HepG2 (cell line): Measurements from ENCODE around the gene NRL. TPM values are rescaled to one million over a fixed set of nuclear protein-coding genes. Genes with fewer than 3 reads are reported as not detected.

Experiments used
- DPF2 ChIP-seq: sonication (generic); formaldehyde crosslinking; IDR thresholded peaks from 2 replicates; pipeline ENCODE4 v1.4.0; 2020; ENCODE audit warnings: mild to moderate bottlenecking, low read depth, missing genetic modification reagents, borderline replicate concordance
- MTF2 ChIP-seq: sonication (generic); formaldehyde crosslinking; IDR thresholded peaks from 2 replicates; pipeline ENCODE4 v1.5.0; 2020; ENCODE audit warnings: missing genetic modification reagents, borderline replicate concordance
- NRL ChIP-seq: sonication (generic); formaldehyde crosslinking; IDR thresholded peaks from 2 replicates; pipeline ENCODE4 v1.5.0; 2020; ENCODE audit warnings: missing genetic modification reagents, mild to moderate bottlenecking, moderate library complexity, borderline replicate concordance
- REL ChIP-seq: sonication (generic); formaldehyde crosslinking; conservative IDR thresholded peaks from 2 replicates; pipeline ENCODE4 v1.8.0; 2022; ENCODE audit warnings: mild to moderate bottlenecking, missing genetic modification reagents, moderate library complexity
- REPIN1 ChIP-seq: sonication (generic); formaldehyde crosslinking; IDR thresholded peaks from 2 replicates; pipeline ENCODE4 v1.8.0; 2022; ENCODE audit warnings: missing genetic modification reagents, low read depth, mild to moderate bottlenecking, borderline replicate concordance
- SAP130 ChIP-seq: IDR thresholded peaks from 2 replicates; pipeline ENCODE4 v1.6.1; 2016; ENCODE audit warnings: low read depth
- STAT5B ChIP-seq: sonication (generic); formaldehyde crosslinking; IDR thresholded peaks from 2 replicates; pipeline ENCODE4 v1.4.0; 2020; ENCODE audit warnings: missing genetic modification reagents
- TGIF2 ChIP-seq: IDR thresholded peaks from 2 replicates; pipeline ENCODE4 v1.6.1; 2016; ENCODE audit warnings: control low read depth, missing compliant biosample characterization
- ZBTB33 ChIP-seq: sonication (generic); formaldehyde crosslinking; IDR thresholded peaks from 2 replicates; pipeline ENCODE4 v1.4.0; 2020; ENCODE audit warnings: missing genetic modification reagents
- ZBTB7A ChIP-seq: sonication (generic); formaldehyde crosslinking; IDR thresholded peaks from 2 replicates; pipeline ENCODE4 v1.8.0; 2022; ENCODE audit warnings: mild to moderate bottlenecking, missing genetic modification reagents
- ZC3H4 ChIP-seq: sonication (generic); formaldehyde crosslinking; IDR thresholded peaks from 2 replicates; pipeline ENCODE4 v1.4.0; 2020; ENCODE audit warnings: missing genetic modification reagents, borderline replicate concordance
- ZFAT ChIP-seq: sonication (generic); formaldehyde crosslinking; conservative IDR thresholded peaks from 2 replicates; pipeline ENCODE4 v1.8.1; 2023; ENCODE audit warnings: missing genetic modification reagents, inconsistent platforms
- ZNF251 ChIP-seq: sonication (generic); formaldehyde crosslinking; IDR thresholded peaks from 2 replicates; pipeline ENCODE4 v1.9.0; 2021; ENCODE audit warnings: mild to moderate bottlenecking, missing genetic modification reagents
- ZNF274 ChIP-seq: sonication (generic); formaldehyde crosslinking; IDR thresholded peaks from 2 replicates; pipeline ENCODE4 v1.5.1; 2020; ENCODE audit warnings: mild to moderate bottlenecking, missing genetic modification reagents
- ZNF292 ChIP-seq: sonication (generic); formaldehyde crosslinking; IDR thresholded peaks from 2 replicates; pipeline ENCODE4 v1.8.1; 2022; ENCODE audit warnings: mild to moderate bottlenecking, low read depth, missing genetic modification reagents, borderline replicate concordance
- ZNF343 ChIP-seq: sonication (generic); formaldehyde crosslinking; IDR thresholded peaks from 2 replicates; pipeline ENCODE4 v1.4.0; 2020; ENCODE audit warnings: mild to moderate bottlenecking, missing genetic modification reagents
- ZNF512B ChIP-seq: sonication (generic); formaldehyde crosslinking; IDR thresholded peaks from 2 replicates; pipeline ENCODE4 v1.5.1; 2020; ENCODE audit warnings: missing genetic modification reagents, mild to moderate bottlenecking, borderline replicate concordance
- ZNF678 ChIP-seq: sonication (generic); formaldehyde crosslinking; IDR thresholded peaks from 2 replicates; pipeline ENCODE4 v1.4.0; 2020; ENCODE audit warnings: mild to moderate bottlenecking, missing genetic modification reagents
- ZNF7 ChIP-seq: IDR thresholded peaks from 2 replicates; pipeline ENCODE4 v1.6.1; 2016; ENCODE audit warnings: missing biosample characterization, missing genetic modification reagents
- ZNF839 ChIP-seq: sonication (generic); formaldehyde crosslinking; IDR thresholded peaks from 2 replicates; pipeline ENCODE4 v1.4.0; 2020; ENCODE audit warnings: missing genetic modification reagents, mild to moderate bottlenecking, borderline replicate concordance
- polyA plus RNA-seq, 8 experiments: library from polyadenylated mRNA; depleted of rRNA in 3 of 8; stranded (reverse) in 7 of 8; unstranded in 1 of 8; fragments of >200 nt; fragmentation: Illumina TruSeq in 4 of 8; extraction: Trizol in 4 of 8; gene quantifications; 2 replicates each; pipeline versions ENCODE4 v1.2.1 to v1.2.3, GENCODE V29; 2011 to 2016; ENCODE audit warnings: low read depth in 4 of 8, missing spikeins in 1 of 8, mixed read lengths in 1 of 8; ENCODE audit not compliant: insufficient read depth in 1 of 8
- total RNA-seq, 5 experiments: library from RNA; depleted of rRNA; stranded (reverse); fragments of >200 nt; fragmentation: Illumina TruSeq; extraction: Trizol; gene quantifications; 2 replicates each; pipeline ENCODE4 v1.2.3, GENCODE V29; 2016; ENCODE audit warnings: low read depth in 1 of 5
- TF ChIP-seq, protein P1 (sequence below): sonication (generic); formaldehyde crosslinking; IDR thresholded peaks from 2 replicates; pipeline ENCODE4 v1.4.0; 2020; ENCODE audit warnings: missing genetic modification reagents; ENCODE audit errors: not compliant biosample characterization
- TF ChIP-seq, protein P2 (sequence below): sonication (generic); formaldehyde crosslinking; IDR thresholded peaks from 2 replicates; pipeline ENCODE4 v1.8.0; 2022; ENCODE audit warnings: missing genetic modification reagents, mild to moderate bottlenecking, inconsistent platforms, borderline replicate concordance

NRL gene
- total and polyA plus RNA-seq, 2 of the 13 experiments (the other 11 are each of a cell fraction or from before 2014, with no cell fraction given): 2.5 to 4.7 TPM

GRCh38 chr14:24036169-24036962 lies 78.4 kb downstream of the NRL start (continued):
- peak; percentile 22; the same call in 1 of the 2 replicates for TF ChIP-seq ZC3H4 (CRISPR knock-in tag)
- peak; percentile 89; the same call in 1 of the 2 replicates for TF ChIP-seq ZNF343 (CRISPR knock-in tag)
- TF ChIP-seq SAP130: peak; percentile 55
- no peak for TF ChIP-seq ZFAT (CRISPR knock-in tag)
- peak; percentile 91; the same call in 1 of the 2 replicates for TF ChIP-seq ZNF274 (CRISPR knock-in tag)
- TF ChIP-seq MTF2 (CRISPR knock-in tag): 0 out of 2 replicates have a peak, but pooled peaks have one; percentile 26
- 0 out of 2 replicates have a peak, but pooled peaks have one; percentile 88 for TF ChIP-seq ZNF839 (CRISPR knock-in tag)
- TF ChIP-seq, protein P1, sequence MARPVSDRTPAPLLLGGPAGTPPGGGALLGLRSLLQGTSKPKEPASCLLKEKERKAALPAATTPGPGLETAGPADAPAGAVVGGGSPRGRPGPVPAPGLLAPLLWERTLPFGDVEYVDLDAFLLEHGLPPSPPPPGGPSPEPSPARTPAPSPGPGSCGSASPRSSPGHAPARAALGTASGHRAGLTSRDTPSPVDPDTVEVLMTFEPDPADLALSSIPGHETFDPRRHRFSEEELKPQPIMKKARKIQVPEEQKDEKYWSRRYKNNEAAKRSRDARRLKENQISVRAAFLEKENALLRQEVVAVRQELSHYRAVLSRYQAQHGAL: no peak
- peak; percentile 74; the same call in 1 of the 2 replicates for TF ChIP-seq STAT5B (CRISPR knock-in tag)
- peak; percentile 89; the same call in 1 of the 2 replicates for TF ChIP-seq ZNF678 (CRISPR knock-in tag)
- TF ChIP-seq DPF2: peak; percentile 75; the same call in 1 of the 2 replicates
- TF ChIP-seq ZBTB33: peak; percentile 79
- no peak; the same call in 1 of the 2 replicates for TF ChIP-seq TGIF2
- TF ChIP-seq, protein P2, sequence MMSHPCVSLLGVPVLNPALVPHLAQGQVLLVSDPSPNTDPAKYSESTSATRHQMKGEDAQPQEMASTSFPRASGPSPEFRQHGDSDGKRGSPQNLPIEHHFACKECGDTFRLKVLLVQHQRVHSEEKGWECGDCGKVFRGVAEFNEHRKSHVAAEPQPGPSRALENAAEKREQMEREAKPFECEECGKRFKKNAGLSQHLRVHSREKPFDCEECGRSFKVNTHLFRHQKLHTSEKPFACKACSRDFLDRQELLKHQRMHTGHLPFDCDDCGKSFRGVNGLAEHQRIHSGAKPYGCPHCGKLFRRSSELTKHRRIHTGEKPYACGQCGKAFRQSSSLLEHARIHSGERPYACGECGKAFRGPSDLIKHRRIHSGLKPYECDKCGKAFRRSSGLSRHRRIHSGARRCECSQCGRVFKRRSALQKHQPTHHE (CRISPR knock-in tag): peak; percentile 56; the same call in 1 of the 2 replicates
- peak; percentile 87 for TF ChIP-seq REPIN1 (CRISPR knock-in tag)
- peak; percentile 73 for TF ChIP-seq NRL (CRISPR knock-in tag)
- TF ChIP-seq ZNF7 (CRISPR knock-in tag): peak; percentile 40; the same call in 1 of the 2 replicates
- TF ChIP-seq ZNF292: peak; percentile 84
- TF ChIP-seq ZNF512B: 0 out of 2 replicates have a peak, but pooled peaks have one; percentile 63
- no peak for TF ChIP-seq REL
- peak; percentile 98 for TF ChIP-seq ZNF251 (CRISPR knock-in tag)
- TF ChIP-seq ZBTB7A (CRISPR knock-in tag): peak; percentile 94
